ENCODE results near the gene CAPN9. TPM values are rescaled to one million over a fixed set of nuclear protein-coding genes. Genes with fewer than 3 reads are reported as not detected.

The CAPN9 gene
- polyA plus RNA-seq, 1 donor (not counting 4 experiments of a cell fraction or from before 2014, with no cell fraction given) = not detected

GRCh38 chr1:230812568-230812967 lies 65.4 kb downstream of the CAPN9 start:
- FAIRE-seq = no peak
- TF ChIP-seq CTCF (optimal IDR thresholded peaks at IDR 0.05 in 1 of 3, IDR thresholded peaks at IDR 0.05 in 1 of 3, conservative IDR thresholded peaks at IDR 0.05 in 1 of 3; ENCODE audit: extremely low read depth in 1 of 3, insufficient read depth in 2 of 3, low read length in 3 of 3) (no peak), EZH2 (IDR thresholded peaks at IDR 0.05; ENCODE audit: low read length) (no peak)
- no peaks in the 10 kb centered on the region for H3K9me3 ChIP-seq (ENCODE audit: control insufficient read depth, low read depth, low read length)

GRCh38 chr1:230814949-230815692 lies 67.9 kb downstream of the CAPN9 start:
- no peaks in the 10 kb centered on the region for H3K36me3 ChIP-seq (ENCODE audit: control insufficient read depth in 2 of 2, extremely low read depth in 1 of 2, insufficient read depth in 2 of 2, low read length in 2 of 2)
- no peak overlapping the region for H3K4me3 ChIP-seq (ENCODE audit: control insufficient read depth in 2 of 3, extremely low read depth in 1 of 3, insufficient read depth in 2 of 3, low read depth in 1 of 3, low read length in 3 of 3)
- no peaks in the 10 kb centered on the region for H3K79me2 ChIP-seq (ENCODE audit: control insufficient read depth, insufficient read depth, low read length)
- no peak for DNase-seq (ENCODE audit: low read depth, low spot score)
- no peak for TF ChIP-seq CTCF (optimal IDR thresholded peaks at IDR 0.05 in 1 of 3, IDR thresholded peaks at IDR 0.05 in 1 of 3, conservative IDR thresholded peaks at IDR 0.05 in 1 of 3; ENCODE audit: extremely low read depth in 1 of 3, insufficient read depth in 2 of 3, low read length in 3 of 3)
- no peak for TF ChIP-seq EZH2 (IDR thresholded peaks at IDR 0.05; ENCODE audit: low read length)
- no peak for FAIRE-seq
- H3K9me1 ChIP-seq (ENCODE audit: control insufficient read depth, extremely low read depth, insufficient read depth, low read length) = no peaks in the 10 kb centered on the region
- H3K9ac ChIP-seq (ENCODE audit: control insufficient read depth, extremely low read depth, insufficient read depth, low read length) = no peak overlapping the region
- dilution Hi-C loops (cut with MboI; ENCODE audit: extremely low pct_ligation_motif_present, low sequenced_read_pairs) = no loop called here
- H3K27ac ChIP-seq (ENCODE audit: control insufficient read depth, insufficient read depth, low read length) = no peak overlapping the region
- H2AFZ ChIP-seq (ENCODE audit: control insufficient read depth, low read length) = no peak overlapping the region
- H4K20me1 ChIP-seq (ENCODE audit: control insufficient read depth, extremely low read depth, insufficient read depth, low read length) = no peaks in the 10 kb centered on the region
- no peaks in the 10 kb centered on the region for H3K9me3 ChIP-seq (ENCODE audit: control insufficient read depth, low read depth, low read length)
- H3K27me3 ChIP-seq (ENCODE audit: control insufficient read depth, extremely low read depth, insufficient read depth, low read length) = peaks cover 3% of the 10 kb centered on the region
- no peaks in the 10 kb centered on the region for H3K4me1 ChIP-seq (ENCODE audit: control insufficient read depth, extremely low read depth, insufficient read depth, low read length)
- no peak overlapping the region for H3K4me2 ChIP-seq (ENCODE audit: control insufficient read depth, extremely low read depth, insufficient read depth, low read depth, low read length)

More at GRCh38 chr1:230812568-230812967, 65.4 kb downstream of the CAPN9 start:
- H4K20me1 ChIP-seq (ENCODE audit: control insufficient read depth, extremely low read depth, insufficient read depth, low read length) = no peaks in the 10 kb centered on the region
- H3K79me2 ChIP-seq (ENCODE audit: control insufficient read depth, insufficient read depth, low read length) = no peaks in the 10 kb centered on the region
- no peak overlapping the region for H2AFZ ChIP-seq (ENCODE audit: control insufficient read depth, low read length)
- H3K27ac ChIP-seq (ENCODE audit: control insufficient read depth, insufficient read depth, low read length) = no peak overlapping the region
- H3K9me1 ChIP-seq (ENCODE audit: control insufficient read depth, extremely low read depth, insufficient read depth, low read length) = no peaks in the 10 kb centered on the region
- no peak overlapping the region for H3K4me2 ChIP-seq (ENCODE audit: control insufficient read depth, extremely low read depth, insufficient read depth, low read depth, low read length)
- H3K9ac ChIP-seq (ENCODE audit: control insufficient read depth, extremely low read depth, insufficient read depth, low read length) = no peak overlapping the region
- H3K4me3 ChIP-seq (ENCODE audit: control insufficient read depth in 2 of 3, extremely low read depth in 1 of 3, insufficient read depth in 2 of 3, low read depth in 1 of 3, low read length in 3 of 3) = no peak overlapping the region
- H3K27me3 ChIP-seq (ENCODE audit: control insufficient read depth, extremely low read depth, insufficient read depth, low read length) = no peaks in the 10 kb centered on the region
- no peaks in the 10 kb centered on the region for H3K4me1 ChIP-seq (ENCODE audit: control insufficient read depth, extremely low read depth, insufficient read depth, low read length)
- H3K36me3 ChIP-seq (ENCODE audit: control insufficient read depth in 2 of 2, extremely low read depth in 1 of 2, insufficient read depth in 2 of 2, low read length in 2 of 2) = no peaks in the 10 kb centered on the region
- dilution Hi-C loops (cut with MboI; ENCODE audit: extremely low pct_ligation_motif_present, low sequenced_read_pairs) = no loop called here
- DNase-seq (ENCODE audit: low read depth, low spot score) = no peak
